ENCODE data around the gene CEP295NL.

Gene CEP295NL

DNA sequence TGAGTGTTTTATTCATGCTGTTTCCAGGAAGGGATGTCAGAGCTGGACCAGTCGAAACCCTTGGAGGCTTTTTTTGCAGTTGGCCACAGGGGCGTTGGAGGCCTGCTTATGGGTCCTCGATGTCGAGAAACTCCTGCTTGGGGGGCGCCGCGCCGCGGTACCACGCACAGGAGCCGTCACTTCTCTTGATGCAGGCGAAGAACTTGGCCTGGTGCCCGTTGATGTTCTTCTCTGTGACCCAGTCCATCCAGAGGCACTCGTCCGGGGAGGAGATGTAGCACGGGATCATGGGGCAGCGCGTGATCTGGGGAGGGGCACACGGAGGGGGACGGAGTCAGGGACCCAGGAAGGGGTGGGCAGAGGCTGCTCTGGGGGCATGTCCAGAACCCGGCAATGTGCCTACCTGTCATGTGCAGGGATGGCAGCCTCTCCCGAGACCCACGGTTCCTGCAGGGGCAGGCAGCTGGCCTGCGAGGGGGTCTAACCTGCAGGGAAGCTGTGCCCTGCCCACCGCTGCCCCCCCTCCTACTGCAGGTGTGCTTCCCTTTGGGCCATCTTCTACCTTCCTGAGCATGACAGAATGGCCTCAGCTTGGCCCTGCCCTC lies 47.3 kb downstream of the CEP295NL start:
- H3K27me3 Mint-ChIP-seq (ENCODE audit: low read depth, poor library complexity) = no peaks in the 10 kb centered on the region
- H3K4me1 Mint-ChIP-seq = peaks cover 11% of the 10 kb centered on the region
- TF ChIP-seq, protein P1, sequence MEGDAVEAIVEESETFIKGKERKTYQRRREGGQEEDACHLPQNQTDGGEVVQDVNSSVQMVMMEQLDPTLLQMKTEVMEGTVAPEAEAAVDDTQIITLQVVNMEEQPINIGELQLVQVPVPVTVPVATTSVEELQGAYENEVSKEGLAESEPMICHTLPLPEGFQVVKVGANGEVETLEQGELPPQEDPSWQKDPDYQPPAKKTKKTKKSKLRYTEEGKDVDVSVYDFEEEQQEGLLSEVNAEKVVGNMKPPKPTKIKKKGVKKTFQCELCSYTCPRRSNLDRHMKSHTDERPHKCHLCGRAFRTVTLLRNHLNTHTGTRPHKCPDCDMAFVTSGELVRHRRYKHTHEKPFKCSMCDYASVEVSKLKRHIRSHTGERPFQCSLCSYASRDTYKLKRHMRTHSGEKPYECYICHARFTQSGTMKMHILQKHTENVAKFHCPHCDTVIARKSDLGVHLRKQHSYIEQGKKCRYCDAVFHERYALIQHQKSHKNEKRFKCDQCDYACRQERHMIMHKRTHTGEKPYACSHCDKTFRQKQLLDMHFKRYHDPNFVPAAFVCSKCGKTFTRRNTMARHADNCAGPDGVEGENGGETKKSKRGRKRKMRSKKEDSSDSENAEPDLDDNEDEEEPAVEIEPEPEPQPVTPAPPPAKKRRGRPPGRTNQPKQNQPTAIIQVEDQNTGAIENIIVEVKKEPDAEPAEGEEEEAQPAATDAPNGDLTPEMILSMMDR (IDR thresholded peaks at IDR 0.05) = no peak
- no peaks in the 10 kb centered on the region for H3K9me3 Mint-ChIP-seq
- H3K27ac Mint-ChIP-seq = peak overlapping the region; percentile 19
- DNase-seq = no peak
- H3K4me3 Mint-ChIP-seq = no peak overlapping the region
- H3K36me3 Mint-ChIP-seq (ENCODE audit: low read depth) = peaks cover 15% of the 10 kb centered on the region

DNA sequence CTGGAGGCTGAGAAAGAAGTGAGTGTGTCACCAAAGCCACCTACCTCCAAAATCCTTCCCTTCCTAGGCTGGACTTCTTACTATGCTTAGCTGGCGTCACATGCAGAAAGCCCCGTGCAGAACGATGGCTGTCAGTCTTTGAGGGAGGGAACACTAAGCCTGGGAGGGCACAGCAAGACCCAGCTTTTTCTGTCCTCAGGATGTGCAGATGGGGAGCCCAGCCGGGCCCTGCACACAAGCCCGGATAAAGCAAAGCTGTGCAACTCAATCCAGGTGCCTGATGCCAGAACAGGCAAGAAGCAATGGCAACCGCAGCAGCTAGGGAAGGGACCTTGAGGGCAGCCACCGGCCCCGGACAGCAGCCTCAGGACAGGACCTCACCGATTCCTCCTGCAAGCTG lies 48.5 kb downstream of the CEP295NL start:
- no peak overlapping the region for H3K27ac Mint-ChIP-seq
- H3K36me3 Mint-ChIP-seq (ENCODE audit: low read depth) = peaks cover 15% of the 10 kb centered on the region
- H3K9me3 Mint-ChIP-seq = no peaks in the 10 kb centered on the region
- H3K4me1 Mint-ChIP-seq = peaks cover 11% of the 10 kb centered on the region
- no peaks in the 10 kb centered on the region for H3K27me3 Mint-ChIP-seq (ENCODE audit: low read depth, poor library complexity)
- DNase-seq = no peak
- TF ChIP-seq, protein P1 (IDR thresholded peaks at IDR 0.05) = no peak
- no peak overlapping the region for H3K4me3 Mint-ChIP-seq

DNA sequence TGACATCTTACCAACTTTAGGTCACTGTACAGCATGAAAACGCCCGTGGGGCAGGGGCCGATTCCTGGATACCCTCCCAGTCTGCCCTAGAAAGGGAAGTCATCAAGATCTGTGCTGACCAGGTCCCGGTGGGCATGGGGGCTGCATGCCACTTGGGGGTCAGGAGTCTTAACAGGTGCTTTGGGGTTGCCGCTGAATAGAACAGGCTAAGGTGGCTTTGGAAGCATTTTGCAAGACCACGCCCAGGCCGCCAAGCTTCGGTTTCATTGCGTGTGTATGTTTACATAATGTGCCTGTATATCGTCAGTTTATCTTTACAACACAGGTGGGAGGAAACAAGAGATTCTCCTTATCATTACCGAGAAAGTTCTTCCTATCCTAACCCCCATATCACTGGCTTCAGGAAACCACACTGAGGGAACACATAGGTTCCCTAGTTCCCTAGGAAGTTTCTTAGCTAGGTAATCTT lies 49.0 kb downstream of the CEP295NL start:
- H3K27me3 Mint-ChIP-seq (ENCODE audit: low read depth, poor library complexity) = no peaks in the 10 kb centered on the region
- peaks cover 11% of the 10 kb centered on the region for H3K4me1 Mint-ChIP-seq
- H3K27ac Mint-ChIP-seq = no peak overlapping the region
- H3K36me3 Mint-ChIP-seq (ENCODE audit: low read depth) = peaks cover 15% of the 10 kb centered on the region
- H3K9me3 Mint-ChIP-seq = no peaks in the 10 kb centered on the region
- DNase-seq = no peak
- TF ChIP-seq, protein P1 (IDR thresholded peaks at IDR 0.05) = no peak
- no peak overlapping the region for H3K4me3 Mint-ChIP-seq

DNA sequence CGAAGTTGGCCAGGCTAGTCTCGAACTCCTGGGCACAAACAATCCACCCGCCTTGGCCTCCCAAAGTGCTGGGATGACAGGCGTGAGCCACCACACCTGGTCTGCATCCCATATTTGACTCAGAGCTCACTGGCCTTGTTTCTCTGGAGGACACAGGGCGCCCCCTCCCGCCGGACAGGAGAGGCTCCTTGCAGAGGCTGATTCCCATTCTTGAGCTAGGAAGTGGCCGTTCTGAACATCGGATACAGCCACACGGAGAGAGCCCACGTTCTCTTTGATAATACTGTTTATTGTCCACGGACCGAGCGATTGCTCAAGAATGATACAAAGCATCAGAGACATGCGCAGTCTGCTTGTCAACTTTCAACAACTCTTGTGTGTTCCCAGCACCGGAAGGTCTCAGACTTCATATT lies 50.3 kb downstream of the CEP295NL start:
- Mint-ChIP-seq H3K4me3 (no peak overlapping the region), H3K27me3 (ENCODE audit: low read depth, poor library complexity) (peaks cover 4% of the 10 kb centered on the region), H3K4me1 (peaks cover 11% of the 10 kb centered on the region), H3K27ac (peak overlapping the region; percentile 4), H3K36me3 (ENCODE audit: low read depth) (peaks cover 15% of the 10 kb centered on the region), H3K9me3 (no peaks in the 10 kb centered on the region)
- TF ChIP-seq, protein P1 (IDR thresholded peaks at IDR 0.05) = no peak
- DNase-seq = no peak

DNA sequence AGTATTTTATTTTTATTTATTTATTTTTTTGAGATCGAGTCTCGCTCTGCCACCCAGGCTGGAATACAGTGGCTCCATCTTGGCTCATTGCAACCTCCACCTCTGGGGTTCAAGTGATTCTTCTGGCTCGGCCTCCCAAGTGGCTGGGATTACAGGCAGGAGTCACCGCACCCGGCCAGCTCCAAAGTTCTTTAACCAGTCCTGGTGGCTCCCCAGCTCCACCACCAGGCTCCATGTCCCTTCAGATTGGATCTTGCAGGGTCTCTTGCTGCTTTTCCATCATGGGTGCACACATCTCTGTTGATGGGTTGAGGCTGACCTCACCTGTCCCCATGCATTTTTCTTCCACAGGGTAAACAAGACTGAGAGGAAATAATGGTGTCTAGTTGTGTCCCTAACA lies 54.0 kb downstream of the CEP295NL start:
- TF ChIP-seq, protein P1 (IDR thresholded peaks at IDR 0.05) = no peak
- Mint-ChIP-seq H3K36me3 (ENCODE audit: low read depth) (peaks cover 7% of the 10 kb centered on the region), H3K27me3 (ENCODE audit: low read depth, poor library complexity) (peaks cover 7% of the 10 kb centered on the region), H3K4me1 (peaks cover 4% of the 10 kb centered on the region), H3K4me3 (no peak overlapping the region), H3K9me3 (no peaks in the 10 kb centered on the region), H3K27ac (no peak overlapping the region)
- DNase-seq = no peak

DNA sequence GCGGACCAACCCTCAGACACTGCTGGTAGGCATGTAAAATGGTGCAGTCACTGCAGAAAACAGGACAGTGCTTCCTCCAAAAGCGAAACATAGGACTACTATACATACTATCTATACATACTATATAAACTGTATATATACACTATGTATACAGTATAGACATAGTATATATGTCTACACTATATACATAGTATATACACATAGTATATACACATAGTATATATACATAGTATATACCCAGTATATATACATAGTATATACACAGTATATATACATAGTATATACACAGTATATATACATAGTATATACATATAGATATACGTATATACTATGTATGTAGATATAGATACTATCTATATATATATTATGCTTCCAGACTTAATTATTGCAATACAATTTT lies 55.9 kb downstream of the CEP295NL start:
- H3K36me3 Mint-ChIP-seq (ENCODE audit: low read depth) = no peaks in the 10 kb centered on the region
- TF ChIP-seq, protein P1 (IDR thresholded peaks at IDR 0.05) = no peak
- H3K4me1 Mint-ChIP-seq = peaks cover 4% of the 10 kb centered on the region
- no peak for DNase-seq
- no peak overlapping the region for H3K27ac Mint-ChIP-seq
- H3K9me3 Mint-ChIP-seq = no peaks in the 10 kb centered on the region
- H3K4me3 Mint-ChIP-seq = no peak overlapping the region
- peaks cover 10% of the 10 kb centered on the region for H3K27me3 Mint-ChIP-seq (ENCODE audit: low read depth, poor library complexity)

Data from nephron progenitor cell (in vitro differentiated cells).